SK-N-MC (cell line): ENCODE results near the gene STAG1.
"Not testable (repeated sequence)": the region's sequence is repeated elsewhere in the genome, so short reads cannot be mapped to it uniquely, and the experiment has no call there.

Experiments used
- DNase-seq: peaks from one replicate; pipeline ENCODE4 v3.0.0-alpha.2; 2011; ENCODE audit warnings: low read depth, low spot score
- H3K27ac ChIP-seq: fragments of 200-600 bp; sonication (generic); 2 replicates; pipeline ENCODE4 v1.5.1; 2016; ENCODE audit warnings: mixed run types
- H3K36me3 ChIP-seq: fragments of 200-600 bp; sonication (generic); 2 replicates; pipeline ENCODE4 v1.6.1; 2017; ENCODE audit warnings: antibody characterized with exemption, low read length, mixed read lengths; ENCODE audit not compliant: insufficient read depth
- H3K4me3 ChIP-seq: fragments of 200-600 bp; sonication (generic); 2 replicates; pipeline ENCODE4 v1.5.1; 2016
- H3K9ac ChIP-seq: fragments of 200-600 bp; sonication (generic); 2 replicates; pipeline ENCODE4 v1.8.0; 2017; ENCODE audit warnings: mixed run types, mixed read lengths; ENCODE audit not compliant: insufficient read length
- H3K9me3 ChIP-seq: fragments of 200-600 bp; sonication (generic); 2 replicates; pipeline ENCODE4 v1.6.1; 2017; ENCODE audit warnings: low read depth, mild to moderate bottlenecking, antibody characterized with exemption, low read length, moderate library complexity, mixed read lengths
- EZH2 ChIP-seq: fragments of 200-600 bp; sonication (generic); IDR thresholded peaks from one replicate; pipeline ENCODE4 v1.6.1; 2017; ENCODE audit warnings: antibody characterized with exemption
- FOXP2 ChIP-seq: optimal IDR thresholded peaks from 2 replicates; pipeline ENCODE3; 2011; ENCODE audit warnings: mild to moderate bottlenecking, moderate library complexity; ENCODE audit not compliant: insufficient read depth; ENCODE audit errors: extremely low read length, control extremely low read depth
- POLR2AphosphoS5 ChIP-seq: IDR thresholded peaks from 2 replicates; pipeline ENCODE4 v1.6.1; 2012; ENCODE audit warnings: mild to moderate bottlenecking, low read depth, low read length, borderline replicate concordance

The STAG1 gene

GRCh38 chr3:136387031-136387430 lies 365.1 kb downstream of the STAG1 start:
- Histone ChIP-seq H3K9me3 (no peaks in the 10 kb centered on the region), H3K9ac (no peak overlapping the region), H3K27ac (no peak overlapping the region), H3K4me3 (no peak overlapping the region), H3K36me3 (no peaks in the 10 kb centered on the region)
- no peak for DNase-seq
- TF ChIP-seq FOXP2, result no peak
- no peak for TF ChIP-seq POLR2AphosphoS5
- no peak for TF ChIP-seq EZH2

GRCh38 chr3:136385457-136385856 lies 366.7 kb downstream of the STAG1 start:
- TF ChIP-seq FOXP2, result no peak
- no peak for TF ChIP-seq EZH2
- TF ChIP-seq POLR2AphosphoS5, result no peak
- Histone ChIP-seq H3K4me3 (no peak overlapping the region), H3K9ac (no peak overlapping the region), H3K36me3 (no peaks in the 10 kb centered on the region), H3K9me3 (no peaks in the 10 kb centered on the region), H3K27ac (no peak overlapping the region)
- DNase-seq, result no peak

GRCh38 chr3:136381051-136381450 lies 371.1 kb downstream of the STAG1 start:
- Histone ChIP-seq H3K9ac (no peak overlapping the region), H3K4me3 (no peak overlapping the region), H3K36me3 (peaks cover 4% of the 10 kb centered on the region; the same call in 1 of the 2 replicates), H3K27ac (0 out of 2 replicates have a peak overlapping the region, but pooled peaks have one; percentile 4), H3K9me3 (no peaks in the 10 kb centered on the region)
- TF ChIP-seq FOXP2 (no peak), POLR2AphosphoS5 (no peak), EZH2 (no peak)
- no peak for DNase-seq

- TF ChIP-seq POLR2AphosphoS5 (no peak), EZH2 (no peak), FOXP2 (no peak)
- Histone ChIP-seq H3K9me3 (no peaks in the 10 kb centered on the region), H3K36me3 (peaks cover 4% of the 10 kb centered on the region; the same call in 1 of the 2 replicates), H3K27ac (no peak overlapping the region), H3K9ac (no peak overlapping the region), H3K4me3 (no peak overlapping the region)
- DNase-seq, result no peak
Measured at GRCh38 chr3:136380530-136380929, 371.6 kb downstream of the STAG1 start.

- H3K9ac ChIP-seq, result no peak overlapping the region
- H3K27ac ChIP-seq, result no peak overlapping the region
- no peak overlapping the region for H3K4me3 ChIP-seq
- H3K36me3 ChIP-seq, result peaks cover 11% of the 10 kb centered on the region; the same call in 1 of the 2 replicates
- no peak for DNase-seq
- no peaks in the 10 kb centered on the region for H3K9me3 ChIP-seq
- no peak for TF ChIP-seq FOXP2
- no peak for TF ChIP-seq POLR2AphosphoS5
- TF ChIP-seq EZH2, result no peak
Measured at GRCh38 chr3:136378011-136378410, 374.2 kb downstream of the STAG1 start.

GRCh38 chr3:136377508-136377907 lies 374.7 kb downstream of the STAG1 start:
- H3K4me3 ChIP-seq, result no peak overlapping the region
- no peak overlapping the region for H3K27ac ChIP-seq
- DNase-seq, result no peak
- H3K9me3 ChIP-seq, result no peaks in the 10 kb centered on the region
- no peak overlapping the region for H3K9ac ChIP-seq
- peaks cover 11% of the 10 kb centered on the region; the same call in 1 of the 2 replicates for H3K36me3 ChIP-seq
- TF ChIP-seq FOXP2 (no peak), POLR2AphosphoS5 (no peak), EZH2 (no peak)

GRCh38 chr3:136375800-136376199 lies 376.4 kb downstream of the STAG1 start:
- not testable (repeated sequence) for H3K9me3 ChIP-seq, DNase-seq, H3K27ac ChIP-seq, H3K9ac ChIP-seq, H3K4me3 ChIP-seq
- peaks cover 11% of the 10 kb centered on the region; the same call in 1 of the 2 replicates for H3K36me3 ChIP-seq

GRCh38 chr3:136366289-136366688 lies 385.9 kb downstream of the STAG1 start:
- Histone ChIP-seq H3K27ac (peak overlapping the region; percentile 2; the same call in 1 of the 2 replicates), H3K4me3 (no peak overlapping the region), H3K36me3 (peaks cover 15% of the 10 kb centered on the region), H3K9ac (no peak overlapping the region), H3K9me3 (no peaks in the 10 kb centered on the region)
- TF ChIP-seq POLR2AphosphoS5 (no peak), FOXP2 (no peak), EZH2 (no peak)
- no peak for DNase-seq

GRCh38 chr3:136353461-136353860 lies 398.7 kb downstream of the STAG1 start:
- Histone ChIP-seq H3K27ac (no peak overlapping the region), H3K9me3 (no peaks in the 10 kb centered on the region), H3K4me3 (no peak overlapping the region), H3K36me3 (peaks cover 14% of the 10 kb centered on the region), H3K9ac (no peak overlapping the region)
- no peak for TF ChIP-seq POLR2AphosphoS5
- no peak for TF ChIP-seq FOXP2
- TF ChIP-seq EZH2, result no peak
- DNase-seq, result no peak
